Spleen (tissue), 7 donors: ENCODE data around the gene AKAP11.

Experiments
- POLR2A ChIP-seq, 3 donors: fragments of 450-650 bp; IDR thresholded peaks; one replicate each; pipeline ENCODE4 v1.5.1; 2017; ENCODE audit warnings: antibody characterized with exemption in 3 of 3, mild to moderate bottlenecking in 1 of 3
- TF ChIP-seq, protein P1 (sequence below), 11 experiments: fragments of 200-600 bp in 7 of 11; fragments of 450-650 bp in 4 of 11; sonication (generic) in 4 of 11; IDR thresholded peaks in 8 of 11; conservative IDR thresholded peaks in 3 of 11; 1 replicate in 7 of 11; 2 replicates in 4 of 11; pipeline versions ENCODE4 v1.4.0 to v1.8.0; 2016 to 2021; ENCODE audit warnings: antibody characterized with exemption in 11 of 11, inconsistent platforms in 4 of 11, mild to moderate bottlenecking in 1 of 11
- donor health status: DM: no; HTN: no; CAD: no; lungs with moderate emphysema.
- donor health status: DM: no; HTN: no; CAD: no.
- donor health status: DM: no; HTN: no; CAD: no.

DNA sequence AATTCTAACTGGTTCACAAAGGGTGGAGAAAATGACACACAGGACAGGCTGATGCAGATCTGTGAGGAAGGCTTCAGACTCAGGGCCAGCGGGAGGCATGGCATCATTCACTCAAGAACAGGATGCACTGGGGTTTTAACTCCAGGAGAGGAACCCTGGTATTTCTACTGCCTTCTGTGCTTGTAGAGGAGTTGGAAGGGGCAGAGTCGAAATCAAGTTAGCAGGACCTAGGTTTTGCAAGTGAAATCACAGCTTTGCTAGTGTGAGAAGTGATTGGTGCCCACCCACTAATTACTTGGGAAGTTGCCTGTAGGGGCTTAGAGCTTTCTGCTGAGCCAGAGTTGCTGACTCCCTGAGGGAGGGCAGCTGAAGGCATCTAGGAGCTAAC is 92.7 kb downstream of the AKAP11 start:
- TF ChIP-seq, protein P1, sequence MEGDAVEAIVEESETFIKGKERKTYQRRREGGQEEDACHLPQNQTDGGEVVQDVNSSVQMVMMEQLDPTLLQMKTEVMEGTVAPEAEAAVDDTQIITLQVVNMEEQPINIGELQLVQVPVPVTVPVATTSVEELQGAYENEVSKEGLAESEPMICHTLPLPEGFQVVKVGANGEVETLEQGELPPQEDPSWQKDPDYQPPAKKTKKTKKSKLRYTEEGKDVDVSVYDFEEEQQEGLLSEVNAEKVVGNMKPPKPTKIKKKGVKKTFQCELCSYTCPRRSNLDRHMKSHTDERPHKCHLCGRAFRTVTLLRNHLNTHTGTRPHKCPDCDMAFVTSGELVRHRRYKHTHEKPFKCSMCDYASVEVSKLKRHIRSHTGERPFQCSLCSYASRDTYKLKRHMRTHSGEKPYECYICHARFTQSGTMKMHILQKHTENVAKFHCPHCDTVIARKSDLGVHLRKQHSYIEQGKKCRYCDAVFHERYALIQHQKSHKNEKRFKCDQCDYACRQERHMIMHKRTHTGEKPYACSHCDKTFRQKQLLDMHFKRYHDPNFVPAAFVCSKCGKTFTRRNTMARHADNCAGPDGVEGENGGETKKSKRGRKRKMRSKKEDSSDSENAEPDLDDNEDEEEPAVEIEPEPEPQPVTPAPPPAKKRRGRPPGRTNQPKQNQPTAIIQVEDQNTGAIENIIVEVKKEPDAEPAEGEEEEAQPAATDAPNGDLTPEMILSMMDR (IDR thresholded peaks at IDR 0.05 in 8 of 11, conservative IDR thresholded peaks at IDR 0.05 in 3 of 11), result no peak
- TF ChIP-seq POLR2A (IDR thresholded peaks at IDR 0.05), result no peak
